ENCODE data around the gene PRAMEF9.
"Not testable (repeated sequence)": the region's sequence is repeated elsewhere in the genome, so short reads cannot be mapped to it uniquely, and the experiment has no call there.

The PRAMEF9 gene

GRCh38 chr1:13171548-13171947 is at the start of gene PRAMEF9:
TSS of gene PRAMEF9 (plus strand) at chr1:13171848. CDS start at chr1:13175281, 3,433 bp downstream.
- DNase-seq = not testable (repeated sequence)

GRCh38 chr1:13155909-13156308 is 15.7 kb upstream of the PRAMEF9 start, which contains the start of gene PRAMEF26:
TSS of gene PRAMEF26 (minus strand) at chr1:13156009. CDS start at chr1:13153095, 2,914 bp downstream.
- DNase-seq = not testable (repeated sequence)

GRCh38 chr1:13165531-13165930 is 6.1 kb upstream of the PRAMEF9 start, which contains the start of gene HNRNPCL4:
TSS of gene HNRNPCL4 (minus strand) at chr1:13165631. CDS start at chr1:13165467, 164 bp downstream.
- DNase-seq = not testable (repeated sequence)

DNA sequence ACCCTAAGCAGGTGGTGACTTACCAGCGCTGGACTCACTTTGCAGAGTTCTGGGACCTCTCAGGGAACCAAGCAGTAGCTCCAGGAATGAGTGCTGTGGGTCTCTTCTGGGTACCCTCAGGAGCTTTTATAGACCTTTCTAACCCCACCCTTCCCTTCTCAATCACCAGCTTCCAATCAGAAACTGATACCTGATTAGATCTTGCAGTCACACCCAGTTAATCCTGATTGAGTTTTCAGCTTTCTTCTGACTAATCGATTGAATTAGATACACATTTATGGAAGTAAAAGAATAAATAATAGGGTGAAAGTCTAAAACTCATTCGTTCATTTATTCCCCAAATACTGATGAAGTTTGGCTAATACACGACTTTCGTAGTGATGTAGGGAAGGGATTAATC is 29.7 kb downstream of the PRAMEF9 start, which contains the start of gene PRAMEF13:
TSS of gene PRAMEF13 (minus strand) at position 101 of the 400 bp plus-strand sequence. CDS start 1,820 bp downstream, outside the sequence.
- not testable (repeated sequence) for DNase-seq

GRCh38 chr1:13208712-13209111 is 37.1 kb downstream of the PRAMEF9 start:
- DNase-seq = not testable (repeated sequence)

DNA sequence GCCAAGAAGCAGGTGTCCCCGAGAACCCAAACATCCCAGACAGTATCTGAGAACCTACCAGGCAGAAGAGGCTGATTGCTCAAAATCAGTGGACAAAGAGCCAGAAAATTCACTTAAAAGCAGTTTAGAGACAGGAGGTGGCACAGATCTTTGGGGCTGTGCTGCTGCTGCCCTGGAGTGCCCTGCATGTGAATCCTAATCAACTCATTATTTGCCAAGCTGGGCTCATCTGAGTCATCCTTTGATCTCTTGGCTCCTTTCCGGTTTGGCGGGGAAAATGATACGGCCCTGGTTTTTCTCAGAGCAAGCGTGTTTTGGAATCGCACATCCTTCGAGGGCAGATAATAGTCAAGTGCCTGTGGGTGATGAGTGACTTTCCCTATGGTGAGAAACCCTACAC is 45.0 kb downstream of the PRAMEF9 start:
- DNase-seq = not testable (repeated sequence)

DNA sequence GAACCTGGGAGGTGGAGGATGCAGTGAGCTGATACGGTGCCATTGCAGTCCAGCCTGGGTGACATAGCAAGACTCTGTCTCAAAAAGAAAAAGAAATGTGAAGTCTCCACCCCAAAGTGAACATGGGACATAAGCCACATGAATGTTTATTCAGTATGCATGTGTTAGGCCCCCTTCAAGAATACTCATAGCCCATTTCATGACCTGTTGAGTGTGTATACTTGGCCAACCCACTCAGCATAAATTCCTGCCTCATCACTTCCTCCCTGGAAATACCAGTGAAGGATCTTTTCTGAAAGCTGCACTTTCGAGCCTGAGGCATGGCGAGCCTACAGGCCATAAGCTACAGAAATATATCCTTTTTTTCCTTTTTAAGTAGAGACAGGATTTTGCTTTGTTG is 47.6 kb downstream of the PRAMEF9 start:
- DNase-seq = not testable (repeated sequence)

DNA sequence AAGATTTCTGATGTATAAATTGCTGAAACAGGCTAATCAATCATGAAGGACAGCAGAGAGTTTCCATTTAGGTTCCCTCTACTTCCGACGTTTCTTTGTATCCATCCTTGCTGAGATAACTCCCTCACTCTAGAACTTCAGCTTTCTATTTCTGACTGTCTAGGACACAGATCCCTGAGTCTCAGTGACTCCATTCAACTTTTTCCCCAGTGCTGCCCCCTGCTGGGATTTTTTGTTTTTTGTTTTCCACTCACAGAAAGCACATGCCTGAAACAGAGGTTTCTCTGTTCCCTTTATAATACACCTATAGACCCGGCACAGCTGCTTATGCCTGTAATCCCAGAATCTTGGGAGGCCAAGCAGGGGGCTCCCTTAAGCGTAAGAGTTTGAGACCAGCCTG is 51.1 kb downstream of the PRAMEF9 start:
- not testable (repeated sequence) for DNase-seq

DNA sequence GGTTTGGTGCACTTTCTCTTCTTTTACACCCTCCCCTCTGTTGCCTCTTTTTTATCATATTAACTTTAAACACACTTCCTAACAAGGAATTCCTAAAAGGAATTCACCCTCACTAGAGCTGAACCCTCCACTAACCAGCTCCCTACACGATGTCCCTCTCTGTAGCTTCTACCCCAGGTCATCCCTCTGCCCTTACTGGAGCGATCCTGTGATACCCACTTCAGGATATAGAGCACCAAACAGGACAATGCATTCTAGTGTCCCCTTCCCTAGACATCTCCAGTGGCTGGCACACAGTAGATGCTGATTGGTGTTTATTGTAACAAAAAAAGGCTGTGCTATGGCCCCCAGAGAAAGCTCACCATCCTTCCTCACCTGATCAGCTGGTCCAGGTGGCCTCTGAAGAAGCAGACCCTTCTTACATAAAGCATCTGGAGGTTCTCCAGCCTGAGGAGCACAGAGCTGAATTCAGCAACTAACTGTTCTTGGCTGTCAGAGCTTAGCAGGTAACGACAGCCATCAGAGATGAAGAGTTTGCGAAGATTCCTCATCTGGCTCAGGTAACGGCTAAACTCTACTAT is 52.9 kb downstream of the PRAMEF9 start:
- DNase-seq = no peak

DNA sequence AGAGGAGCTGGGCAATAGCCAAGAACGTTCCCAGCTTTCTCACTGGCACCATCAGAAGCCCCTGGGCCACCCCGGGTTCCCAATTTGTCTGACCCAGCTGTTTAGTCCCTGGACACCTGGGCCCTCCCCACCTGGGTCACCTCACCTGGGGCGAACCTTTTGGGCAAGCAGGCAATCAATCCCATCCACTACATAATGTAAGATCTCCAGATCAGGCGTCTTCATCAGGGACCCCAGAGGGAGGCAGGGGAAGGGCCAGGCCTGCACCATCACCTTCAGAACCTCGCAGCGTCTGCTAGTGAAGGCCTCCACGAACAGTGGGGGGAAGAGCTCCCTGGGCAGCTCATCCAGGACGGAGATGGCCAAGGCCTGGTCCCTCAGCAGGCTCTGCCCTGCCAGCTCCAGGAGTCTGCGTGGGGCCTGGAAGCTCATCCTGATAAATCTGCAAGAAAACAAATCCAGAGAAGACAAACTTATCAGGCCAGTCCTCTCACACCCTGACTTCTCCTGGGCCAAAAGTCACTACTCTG is 54.1 kb downstream of the PRAMEF9 start, which contains the start of gene PRAMEF18:
TSS of gene PRAMEF18 (minus strand) at position 480 of the 530 bp plus-strand sequence. CDS start at position 432, 48 bp downstream.
- not testable (repeated sequence) for DNase-seq

GRCh38 chr1:13227271-13228055 is 55.8 kb downstream of the PRAMEF9 start:
- DNase-seq = not testable (repeated sequence)

DNA sequence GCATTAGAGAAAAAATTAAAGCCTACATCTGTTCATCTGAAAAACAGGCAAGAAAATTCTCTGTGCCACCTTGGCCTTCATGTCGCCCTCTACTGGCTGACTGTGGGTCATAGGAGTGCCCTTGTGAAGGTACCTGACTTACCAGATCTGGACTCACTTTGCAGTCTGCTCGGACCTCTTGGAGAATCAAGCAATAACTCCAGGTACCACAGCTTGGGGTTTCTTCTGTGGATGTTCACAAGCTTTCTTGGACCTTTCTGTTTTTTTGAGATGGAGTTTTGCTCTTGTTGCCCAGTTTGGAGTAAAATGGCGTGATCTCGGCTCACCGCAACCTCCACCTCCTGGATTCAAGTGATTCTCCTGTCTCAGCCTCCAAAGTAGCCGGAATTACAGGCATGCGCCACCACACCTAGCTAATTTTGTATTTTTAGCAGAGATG is 56.7 kb downstream of the PRAMEF9 start:
- peak; percentile 33 for DNase-seq

Measured in stimulated activated CD4-positive, alpha-beta T cell treated with anti-CD3 and anti-CD28 coated beads, Interleukin-12 subunit alpha, Interleukin-12 subunit beta, amount 100 ng/mL, for 4 hours (primary cell).